HG03159 (cell line): ENCODE data around the gene SKOR1.

ENCODE experiments used
- ATAC-seq: cut with Tn5 transposase; IDR thresholded peaks from one replicate; pipeline ENCODE4 v1.9.1; 2021; ENCODE audit warnings: mild to moderate bottlenecking, moderate library complexity; ENCODE audit not compliant: unreplicated experiment

SKOR1 gene

DNA sequence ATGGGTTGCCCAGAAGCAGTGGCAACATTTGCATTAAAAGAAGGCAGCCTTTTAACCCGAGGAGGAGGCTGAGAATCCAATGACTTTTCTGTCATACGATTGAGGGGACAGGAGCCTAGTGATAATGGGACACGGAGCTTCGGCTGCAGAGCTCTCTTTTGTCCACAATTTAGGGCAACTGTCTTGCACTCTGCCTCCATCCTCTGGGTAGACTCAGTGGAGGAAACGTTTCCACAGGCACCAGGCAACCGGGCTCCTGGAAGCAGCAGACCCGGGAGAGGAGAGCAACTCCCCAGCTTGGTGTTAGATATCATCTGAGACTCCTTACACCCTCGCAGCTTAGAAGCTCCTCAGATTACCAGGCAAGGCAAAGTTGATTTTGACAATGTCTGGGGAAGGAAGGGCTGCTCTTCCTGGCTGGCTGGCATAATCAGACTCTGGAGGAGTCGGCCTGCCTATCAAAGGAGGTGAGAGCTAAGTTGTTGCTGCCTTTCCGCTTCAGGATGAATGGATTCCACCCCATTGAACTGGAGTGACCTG, 58.0 kb downstream of the SKOR1 start:
- ATAC-seq = no peak

DNA sequence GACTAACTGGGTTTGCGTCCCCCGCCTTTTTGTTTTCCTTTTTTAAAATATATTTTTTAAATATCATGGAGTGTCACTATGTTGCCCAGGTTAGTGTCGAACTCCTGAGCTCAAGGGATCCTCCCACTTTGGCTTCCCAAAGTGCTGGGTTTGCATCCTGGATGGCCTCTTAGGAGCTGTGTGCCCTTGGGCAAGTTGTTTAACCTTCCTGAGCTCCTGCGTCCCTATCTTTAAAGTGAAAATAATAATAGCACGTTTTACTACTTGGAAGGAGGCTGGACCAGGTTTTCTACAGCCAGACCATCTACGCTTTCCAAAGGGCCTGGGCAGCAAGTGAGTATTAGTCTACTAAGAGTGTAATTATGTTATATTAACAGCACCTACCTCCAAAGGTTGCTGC, 58.7 kb downstream of the SKOR1 start:
- no peak for ATAC-seq
